NCI-H510A (cell line): ENCODE data around the gene ATG101.

Experiments used
- DNase-seq: peaks from one replicate; lab custom pipeline; 2025; lab: John Stamatoyannopoulos, UW

ATG101 gene

GRCh38 chr12:52057638-52058576 lies 11.9 kb upstream of the ATG101 start:
- DNase-seq: no peak

- no peak for DNase-seq
Measured at GRCh38 chr12:52058631-52059361, 11.0 kb upstream of the ATG101 start.

- no peak for DNase-seq
Measured at GRCh38 chr12:52059582-52060497, 9.9 kb upstream of the ATG101 start.

- no peak for DNase-seq
Measured at GRCh38 chr12:52060498-52061177, 9.1 kb upstream of the ATG101 start.

- DNase-seq: no peak
Measured at GRCh38 chr12:52061470-52062166, 8.2 kb upstream of the ATG101 start.

GRCh38 chr12:52062167-52063081 lies 7.4 kb upstream of the ATG101 start:
- no peak for DNase-seq

GRCh38 chr12:52063082-52063924 lies 6.5 kb upstream of the ATG101 start:
- DNase-seq: no peak

- DNase-seq: no peak
Measured at GRCh38 chr12:52063981-52064649, 5.7 kb upstream of the ATG101 start.

GRCh38 chr12:52066346-52067080 lies 3.3 kb upstream of the ATG101 start:
- no peak for DNase-seq

GRCh38 chr12:52067081-52067374 lies 2.8 kb upstream of the ATG101 start:
- DNase-seq: no peak

GRCh38 chr12:52070185-52070925 lies 577 bp downstream of the ATG101 start:
- no peak for DNase-seq

- peak; percentile 43 for DNase-seq
Measured at GRCh38 chr12:52073531-52074381, 4.0 kb downstream of the ATG101 start.

- DNase-seq: peak; percentile 87
Measured at GRCh38 chr12:52074971-52075724, 5.4 kb downstream of the ATG101 start.

GRCh38 chr12:52076811-52077210 lies 7.0 kb downstream of the ATG101 start:
- DNase-seq: no peak

GRCh38 chr12:52078276-52078675 lies 8.5 kb downstream of the ATG101 start:
- DNase-seq: no peak
